Liver (tissue), 3 donors: ENCODE data around the gene ARHGEF7.

Experiments
- CTCF ChIP-seq: fragments of 150-350 bp; IDR thresholded peaks from 2 replicates; pipeline ENCODE4 v1.5.1; 2017; ENCODE audit warnings: improper control_type of control experiment, low read depth, low read length; ENCODE audit not compliant: missing input control
- JUND ChIP-seq, 2 donors: IDR thresholded peaks; 2 replicates each; pipeline ENCODE4 v1.6.1; 2016; ENCODE audit warnings: antibody characterized with exemption in 2 of 2
- MAX ChIP-seq: IDR thresholded peaks from 2 replicates; pipeline ENCODE4 v1.6.1; 2016; ENCODE audit warnings: antibody characterized with exemption
- TAF1 ChIP-seq: conservative IDR thresholded peaks from 2 replicates; pipeline ENCODE4 v1.6.1; 2016; ENCODE audit warnings: antibody characterized with exemption, mild to moderate bottlenecking
- ZBTB33 ChIP-seq: IDR thresholded peaks from 2 replicates; pipeline ENCODE4 v1.6.1; 2016; ENCODE audit warnings: antibody characterized with exemption
- donor health status: healthy.
- donor health status: healthy.

GRCh38 chr13:111318386-111318785 lies 203.3 kb downstream of the ARHGEF7 start:
- no peak for TF ChIP-seq CTCF
- TF ChIP-seq MAX: no peak
- TF ChIP-seq JUND (IDR thresholded peaks at IDR 0.05): no peak
- no peak for TF ChIP-seq TAF1
- no peak for TF ChIP-seq ZBTB33
